H1 (cell line): ENCODE measurements around the gene STXBP6. TPM values are rescaled to one million over a fixed set of nuclear protein-coding genes. Genes with fewer than 3 reads are reported as not detected.

Source experiments
- CTCF ChIA-PET: fragments of 300-600 bp; sonication (Branson Sonifier 250); formaldehyde crosslinking; loops from one replicate; lab custom pipeline; 2021; ENCODE audit not compliant: partially characterized antibody; lab: Charles Lee
- POLR2A ChIA-PET: fragments of 300-600 bp; sonication (Branson Sonifier 250); formaldehyde crosslinking; loops from one replicate; lab custom pipeline; 2021; ENCODE audit warnings: inconsistent platforms; ENCODE audit not compliant: partially characterized antibody; lab: Charles Lee
- DNase-seq, 2 experiments: peaks; one replicate each; pipeline versions ENCODE4 v3.0.0 to v3.0.0-alpha.2; 2010 to 2022; ENCODE audit warnings: low spot score in 2 of 2, low read depth in 1 of 2, mixed read lengths in 1 of 2
- FAIRE-seq: peaks from 2 replicates; lab custom pipeline; 2011; peaks lifted over from hg19 to GRCh38; lab: Jason Lieb, UNC
- H2AFZ ChIP-seq: 2 replicates; pipeline ENCODE4 v1.8.1; 2012; ENCODE audit warnings: low read length, inconsistent platforms
- H2AK5ac ChIP-seq: 2 replicates; pipeline ENCODE4 v1.6.1; 2013; ENCODE audit warnings: low read depth, low read length
- H2BK120ac ChIP-seq: replicated peaks from 2 replicates; pipeline ENCODE3; 2013; ENCODE audit warnings: low read depth, low read length, inconsistent platforms
- H2BK12ac ChIP-seq: 2 replicates; pipeline ENCODE4 v1.6.1; 2013; ENCODE audit warnings: low read depth, low read length
- H2BK15ac ChIP-seq: 2 replicates; pipeline ENCODE4 v1.6.1; 2013; ENCODE audit warnings: low read length
- H2BK20ac ChIP-seq: 2 replicates; pipeline ENCODE4 v1.6.1; 2013; ENCODE audit warnings: low read length
- H2BK5ac ChIP-seq: 2 replicates; pipeline ENCODE4 v1.6.1; 2013; ENCODE audit warnings: low read depth, low read length
- H3K14ac ChIP-seq: 2 replicates; pipeline ENCODE4 v1.6.1; 2013; ENCODE audit warnings: inconsistent platforms; ENCODE audit not compliant: insufficient read length
- H3K18ac ChIP-seq: 2 replicates; pipeline ENCODE4 v1.6.1; 2013; ENCODE audit warnings: low read length; ENCODE audit errors: extremely low read depth
- H3K23ac ChIP-seq: 2 replicates; pipeline ENCODE4 v1.6.1; 2013; ENCODE audit warnings: inconsistent platforms; ENCODE audit not compliant: insufficient read length
- H3K23me2 ChIP-seq: 2 replicates; pipeline ENCODE4 v1.6.1; 2013; ENCODE audit warnings: low read depth, low read length
- H3K27ac ChIP-seq: 2 replicates; pipeline ENCODE4 v1.6.1; 2011; ENCODE audit warnings: low read depth, low read length, inconsistent platforms
- H3K27me3 ChIP-seq, 4 experiments: replicated peaks in 1 of 4; 1 replicate in 1 of 4; 2 replicates in 3 of 4; pipeline versions ENCODE4 v1.6.1 to v1.8.1; 2011 to 2013; ENCODE audit warnings: low read length in 3 of 4, mild to moderate bottlenecking in 3 of 4, inconsistent platforms in 2 of 4, mixed read lengths in 2 of 4, moderate library complexity in 1 of 4; ENCODE audit not compliant: control insufficient read depth in 3 of 4, insufficient read depth in 3 of 4; ENCODE audit errors: extremely low read depth in 1 of 4
- H3K36me3 ChIP-seq, 4 experiments: 2 replicates each; pipeline versions ENCODE4 v1.6.1 to v1.8.1; 2011 to 2013; ENCODE audit warnings: mild to moderate bottlenecking in 4 of 4, low read length in 3 of 4, moderate library complexity in 2 of 4, control low read depth in 1 of 4, inconsistent platforms in 1 of 4; ENCODE audit not compliant: insufficient read depth in 4 of 4, control insufficient read depth in 2 of 4
- H3K4ac ChIP-seq: replicated peaks from 2 replicates; pipeline ENCODE3; 2013; ENCODE audit warnings: low read length, low read depth, mixed read lengths, inconsistent platforms; ENCODE audit not compliant: insufficient read length
- H3K4me1 ChIP-seq, 4 experiments: replicated peaks in 1 of 4; 1 replicate in 1 of 4; 2 replicates in 3 of 4; pipeline versions ENCODE4 v1.6.1 to v1.8.1; 2011 to 2013; ENCODE audit warnings: low read length in 3 of 4, inconsistent platforms in 2 of 4, mixed read lengths in 1 of 4; ENCODE audit not compliant: insufficient read depth in 4 of 4, control insufficient read depth in 3 of 4
- H3K4me2 ChIP-seq, 2 experiments: 2 replicates each; pipeline versions ENCODE4 v1.6.1 to v1.8.1; 2011 to 2013; ENCODE audit warnings: low read depth in 2 of 2, low read length in 2 of 2, control low read depth in 1 of 2, inconsistent platforms in 1 of 2, mild to moderate bottlenecking in 1 of 2; ENCODE audit not compliant: insufficient read depth in 1 of 2
- H3K4me3 ChIP-seq, 4 experiments: fragments of 200-600, 300-600 bp in 1 of 4; sonication (generic), shearing (Covaris generic), sonication (Bioruptor Twin) in 1 of 4; 2 replicates each; pipeline versions ENCODE4 v1.5.1 to v1.8.1; 2011 to 2016; ENCODE audit warnings: low read length in 4 of 4, low read depth in 3 of 4, control low read depth in 2 of 4, inconsistent platforms in 2 of 4, mild to moderate bottlenecking in 2 of 4, mixed read lengths in 1 of 4, moderate library complexity in 1 of 4; ENCODE audit not compliant: insufficient read depth in 2 of 4; ENCODE audit errors: extremely low read depth in 1 of 4
- H3K56ac ChIP-seq: replicated peaks from 2 replicates; pipeline ENCODE3; 2013; ENCODE audit warnings: low read depth, mild to moderate bottlenecking, mixed read lengths, low read length, inconsistent platforms; ENCODE audit not compliant: insufficient read length
- H3K79me1 ChIP-seq: 2 replicates; pipeline ENCODE4 v1.6.1; 2013; ENCODE audit warnings: low read depth, low read length, control low read depth
- H3K79me2 ChIP-seq, 2 experiments: 2 replicates each; pipeline versions ENCODE4 v1.6.1 to v1.8.1; 2012 to 2013; ENCODE audit warnings: low read length in 2 of 2, mild to moderate bottlenecking in 2 of 2, inconsistent platforms in 1 of 2; ENCODE audit not compliant: insufficient read depth in 2 of 2, control insufficient read depth in 1 of 2
- H3K9ac ChIP-seq, 4 experiments: replicated peaks in 1 of 4; 1 replicate in 1 of 4; 2 replicates in 3 of 4; pipeline versions ENCODE4 v1.6.1 to v1.8.1; 2011 to 2013; ENCODE audit warnings: low read depth in 3 of 4, low read length in 3 of 4, control low read depth in 2 of 4, mild to moderate bottlenecking in 2 of 4, moderate library complexity in 2 of 4, inconsistent platforms in 1 of 4; ENCODE audit errors: extremely low read depth in 1 of 4
- H3K9me3 ChIP-seq, 2 experiments: 2 replicates each; pipeline versions ENCODE4 v1.6.1 to v1.8.1; 2012 to 2013; ENCODE audit warnings: mild to moderate bottlenecking in 2 of 2, moderate library complexity in 2 of 2, control low read depth in 1 of 2, inconsistent platforms in 1 of 2, low read depth in 1 of 2, low read length in 1 of 2, mixed read lengths in 1 of 2; ENCODE audit not compliant: insufficient read depth in 2 of 2
- H4K20me1 ChIP-seq, 2 experiments: replicated peaks in 1 of 2; 2 replicates each; pipeline versions ENCODE3 to v1.8.1; 2011 to 2013; ENCODE audit warnings: inconsistent platforms in 2 of 2, low read length in 2 of 2, mild to moderate bottlenecking in 1 of 2; ENCODE audit not compliant: insufficient read depth in 2 of 2, control insufficient read depth in 1 of 2
- H4K5ac ChIP-seq: 2 replicates; pipeline ENCODE4 v1.6.1; 2013; ENCODE audit warnings: low read length, low read depth, mixed read lengths, inconsistent platforms; ENCODE audit not compliant: insufficient read length
- H4K8ac ChIP-seq: 2 replicates; pipeline ENCODE4 v1.8.0; 2013; ENCODE audit warnings: mild to moderate bottlenecking, moderate library complexity, low read length, inconsistent platforms; ENCODE audit not compliant: insufficient read depth; ENCODE audit errors: extremely low read depth
- H4K91ac ChIP-seq: replicated peaks from 2 replicates; pipeline ENCODE3; 2013; ENCODE audit warnings: low read length, mixed read lengths, inconsistent platforms; ENCODE audit not compliant: insufficient read length
- BCL11A ChIP-seq, 2 experiments: IDR thresholded peaks; one replicate each; pipeline ENCODE4 v1.6.1; 2011; ENCODE audit warnings: low read depth in 2 of 2, low read length in 2 of 2, mild to moderate bottlenecking in 2 of 2
- BRCA1 ChIP-seq: IDR thresholded peaks from 2 replicates; pipeline ENCODE4 v1.6.1; 2012; ENCODE audit warnings: low read depth, low read length, improper control_type of control experiment
- CHD2 ChIP-seq: IDR thresholded peaks from 2 replicates; pipeline ENCODE4 v1.6.1; 2012; ENCODE audit warnings: low read length, improper control_type of control experiment
- JUND ChIP-seq: IDR thresholded peaks from 2 replicates; pipeline ENCODE4 v1.6.1; 2011; ENCODE audit warnings: mild to moderate bottlenecking, improper control_type of control experiment, low read length
- MAFK ChIP-seq: IDR thresholded peaks from 2 replicates; pipeline ENCODE4 v1.6.1; 2012; ENCODE audit warnings: low read depth, mild to moderate bottlenecking, improper control_type of control experiment, low read length
- NANOG ChIP-seq: IDR thresholded peaks from 2 replicates; pipeline ENCODE4 v1.6.1; 2011; ENCODE audit warnings: low read length, low read depth, mild to moderate bottlenecking, inconsistent platforms; ENCODE audit not compliant: insufficient read depth, poor library complexity, severe bottlenecking
- PHF8 ChIP-seq: fragments of 200-600 bp; sonication (generic); conservative IDR thresholded peaks from 2 replicates; pipeline ENCODE4 v1.7.1; 2012; ENCODE audit warnings: low read depth, mild to moderate bottlenecking, inconsistent platforms, low read length, moderate library complexity
- POLR2A ChIP-seq, 2 experiments: IDR thresholded peaks; 1 replicate in 1 of 2; 2 replicates in 1 of 2; pipeline ENCODE4 v1.6.1; 2011; ENCODE audit warnings: low read depth in 2 of 2, low read length in 2 of 2, mild to moderate bottlenecking in 2 of 2; ENCODE audit errors: control extremely low read depth in 1 of 2
- POLR2AphosphoS5 ChIP-seq: IDR thresholded peaks from 2 replicates; pipeline ENCODE4 v1.6.1; 2011; ENCODE audit warnings: low read depth, low read length
- SRF ChIP-seq: IDR thresholded peaks from 2 replicates; pipeline ENCODE4 v1.6.1; 2011; ENCODE audit warnings: mild to moderate bottlenecking, low read depth, low read length, moderate library complexity
- TAF7 ChIP-seq: optimal IDR thresholded peaks from 2 replicates; pipeline ENCODE3; 2011; ENCODE audit warnings: low read depth, mild to moderate bottlenecking, inconsistent platforms, low read length, moderate library complexity, borderline replicate concordance
- TEAD4 ChIP-seq: IDR thresholded peaks from 2 replicates; pipeline ENCODE4 v1.6.1; 2012; ENCODE audit warnings: low read depth, low read length, inconsistent platforms, mixed read lengths
- YY1 ChIP-seq: IDR thresholded peaks from 2 replicates; pipeline ENCODE4 v1.6.1; 2011; ENCODE audit warnings: low read depth, mild to moderate bottlenecking, low read length
- WGBS, 2 experiments: shearing (Covaris generic) in 1 of 2; methylation state at CpG; one replicate each; pipeline versions ENCODE4 v1.1.6 to v1.1.7; 2013 to 2015; ENCODE audit warnings: low lambda C conversion rate in 2 of 2, mixed read lengths in 2 of 2, inconsistent platforms in 1 of 2, low coverage in 1 of 2, missing lambda C conversion rate in 1 of 2; ENCODE audit not compliant: insufficient replicate concordance in 2 of 2, insufficient coverage in 1 of 2, insufficient read length in 1 of 2; ENCODE audit errors: extremely low coverage in 1 of 2, missing lambda C conversion rate in 1 of 2; 5-methylcytosine and 5-hydroxymethylcytosine counted together
- polyA plus RNA-seq, 7 experiments: library from polyadenylated mRNA; depleted of rRNA in 3 of 7; stranded (reverse) in 5 of 7; unstranded in 2 of 7; fragments of >200 nt in 5 of 7; fragments of 200-250 nt in 2 of 7; gene quantifications; 1 replicate in 5 of 7; 2 replicates in 1 of 7; 4 replicates in 1 of 7; pipeline versions ENCODE4 v1.2.1 to v1.2.3, GENCODE V29; 2011 to 2013; ENCODE audit warnings: missing spikeins in 2 of 7, mixed read lengths in 2 of 7
- total RNA-seq: library from RNA; stranded (reverse); fragmentation: NEBNext Ultra II Directional; extraction: Animal tissue kit (Norgen Biotek cat#: 25700); gene quantifications from 2 replicates; pipeline ENCODE4 v1.2.1, GENCODE V29; 2021

STXBP6 gene
- total and polyA plus RNA-seq, 2 of the 8 experiments (the other 6 are each of a cell fraction or from before 2014, with no cell fraction given): 9.4 to 18.1 TPM

GRCh38 chr14:24833385-24833784 is 216.6 kb downstream of the STXBP6 start:
- Histone ChIP-seq H3K27me3 (no peaks in the 10 kb centered on the region), H3K18ac (no peak overlapping the region), H4K8ac (no peak overlapping the region), H3K56ac (no peak overlapping the region), H2AK5ac (no peak overlapping the region), H2AFZ (no peak overlapping the region), H2BK15ac (no peak overlapping the region), H3K4me2 (no peak overlapping the region), H3K4me3 (no peak overlapping the region), H3K9ac (no peak overlapping the region), H3K36me3 (no peaks in the 10 kb centered on the region), H3K14ac (no peak overlapping the region), H3K27ac (no peak overlapping the region), H3K23ac (no peak overlapping the region), H3K79me1 (no peaks in the 10 kb centered on the region), H2BK12ac (no peak overlapping the region), H3K4ac (no peak overlapping the region), H3K4me1 (no peaks in the 10 kb centered on the region), H2BK120ac (no peak overlapping the region), H4K20me1 (no peaks in the 10 kb centered on the region), H3K9me3 (no peaks in the 10 kb centered on the region), H3K79me2 (no peaks in the 10 kb centered on the region), H4K91ac (no peak overlapping the region), H4K5ac (no peak overlapping the region), H2BK20ac (no peak overlapping the region), H2BK5ac (no peak overlapping the region), H3K23me2 (no peaks in the 10 kb centered on the region)
- POLR2A ChIA-PET: no interaction called here
- FAIRE-seq: no peak
- DNase-seq: no peak
- 73% methylated on average over 1 of the region's 1 CpG; no CpG with 5 or more reads in 1 of the 2 experiments for WGBS, 2 experiments
- TF ChIP-seq PHF8 (no peak), JUND (no peak), TEAD4 (no peak), CHD2 (no peak), POLR2A (IDR thresholded peaks at IDR 0.05; ENCODE audit: control extremely low read depth in 1 of 2, low read depth in 2 of 2, low read length in 2 of 2) (no peak), BRCA1 (no peak), TAF7 (no peak), SRF (no peak), YY1 (no peak), NANOG (no peak), POLR2AphosphoS5 (no peak), BCL11A (IDR thresholded peaks at IDR 0.05; ENCODE audit: low read depth in 2 of 2, low read length in 2 of 2) (no peak), MAFK (no peak)
- CTCF ChIA-PET: no interaction called here
